Neural cell (in vitro differentiated cells): Measurements from ENCODE around the gene DDX18. TPM values are rescaled to one million over a fixed set of nuclear protein-coding genes. Genes with fewer than 3 reads are reported as not detected.

ENCODE experiments used
- H2AFZ ChIP-seq: fragments of 200-600, 300-800 bp; sonication (generic), shearing (Covaris generic); 2 replicates; pipeline ENCODE4 v1.6.0; 2014; ENCODE audit warnings: low read depth, mild to moderate bottlenecking, antibody characterized with exemption, low read length, moderate library complexity
- H3F3A ChIP-seq: fragments of 200-600 bp; shearing (Covaris generic); 2 replicates; pipeline ENCODE4 v1.6.1; 2016; ENCODE audit warnings: mild to moderate bottlenecking, moderate library complexity, mixed read lengths, antibody characterized with exemption, low read length; ENCODE audit not compliant: insufficient read depth, poor library complexity, severe bottlenecking
- H3K27ac ChIP-seq: fragments of 200-600, 300-800 bp; sonication (generic), shearing (Covaris generic); 2 replicates; pipeline ENCODE4 v1.5.1; 2014; ENCODE audit warnings: mild to moderate bottlenecking, low read length, moderate library complexity
- H3K27me3 ChIP-seq: fragments of 300-800, 200-600 bp; sonication (generic), shearing (Covaris generic); 2 replicates; pipeline ENCODE4 v1.6.0; 2014; ENCODE audit warnings: mild to moderate bottlenecking, low read depth, low read length, moderate library complexity; ENCODE audit not compliant: insufficient read depth
- H3K36me3 ChIP-seq: fragments of 300-800, 200-600 bp; sonication (generic), shearing (Covaris generic); 2 replicates; pipeline ENCODE4 v1.5.1; 2014; ENCODE audit warnings: mild to moderate bottlenecking, antibody characterized with exemption, low read length, moderate library complexity; ENCODE audit not compliant: insufficient read depth
- H3K4me2 ChIP-seq: fragments of 300-800, 200-600 bp; sonication (generic), shearing (Covaris generic); 2 replicates; pipeline ENCODE4 v1.6.0; 2014; ENCODE audit warnings: mild to moderate bottlenecking, low read length
- H3K4me3 ChIP-seq: fragments of 300-800, 200-600 bp; sonication (generic), shearing (Covaris generic); 2 replicates; pipeline ENCODE4 v1.5.1; 2014; ENCODE audit warnings: mild to moderate bottlenecking, low read length, moderate library complexity
- H3K79me2 ChIP-seq: fragments of 200-600 bp; shearing (Covaris generic); replicated peaks from 2 replicates; pipeline ENCODE4 v1.6.0; 2014; ENCODE audit warnings: mild to moderate bottlenecking, low read length, moderate library complexity; ENCODE audit not compliant: insufficient read depth
- H3K9ac ChIP-seq: fragments of 300-800, 200-600 bp; sonication (generic), shearing (Covaris generic); 2 replicates; pipeline ENCODE4 v1.6.1; 2016; ENCODE audit warnings: mild to moderate bottlenecking, low read length, mixed read lengths
- H3K9me2 ChIP-seq: fragments of 200-600 bp; shearing (Covaris generic); 2 replicates; pipeline ENCODE4 v1.6.1; 2016; ENCODE audit warnings: mild to moderate bottlenecking, low read length, mixed read lengths; ENCODE audit not compliant: insufficient read depth
- H3K9me3 ChIP-seq: fragments of 200-600, 300-800 bp; sonication (generic), shearing (Covaris generic); 2 replicates; pipeline ENCODE4 v1.6.1; 2016; ENCODE audit warnings: mild to moderate bottlenecking, mixed run types, low read length, moderate library complexity, mixed read lengths
- H4K20me1 ChIP-seq: fragments of 200-600 bp; shearing (Covaris generic); 2 replicates; pipeline ENCODE4 v1.6.1; 2016; ENCODE audit warnings: mild to moderate bottlenecking, mixed run types; ENCODE audit not compliant: insufficient read depth
- CTCF ChIP-seq: fragments of 450-650 bp; IDR thresholded peaks from 2 replicates; pipeline ENCODE4 v1.5.1; 2014; ENCODE audit warnings: antibody characterized with exemption, mild to moderate bottlenecking, moderate library complexity; ENCODE audit not compliant: poor library complexity, severe bottlenecking
- EP300 ChIP-seq: fragments of 450-650 bp; conservative IDR thresholded peaks from 2 replicates; pipeline ENCODE4 v1.6.1; 2014; ENCODE audit warnings: antibody characterized with exemption, mild to moderate bottlenecking, moderate library complexity; ENCODE audit not compliant: poor library complexity, severe bottlenecking
- EZH2 ChIP-seq: fragments of 200-600, 300-800 bp; shearing (Covaris generic), sonication (generic); IDR thresholded peaks from 2 replicates; pipeline ENCODE4 v1.6.1; 2014; ENCODE audit warnings: antibody characterized with exemption, low read length, borderline replicate concordance, mild to moderate bottlenecking; ENCODE audit not compliant: insufficient read depth, poor library complexity, severe bottlenecking
- MXI1 ChIP-seq: fragments of 450-650 bp; conservative IDR thresholded peaks from 2 replicates; pipeline ENCODE4 v1.6.1; 2014; ENCODE audit warnings: antibody characterized with exemption, mild to moderate bottlenecking; ENCODE audit not compliant: poor library complexity, severe bottlenecking
- POLR2AphosphoS5 ChIP-seq: IDR thresholded peaks from 2 replicates; pipeline ENCODE4 v1.6.1; 2012
- RAD21 ChIP-seq: fragments of 450-650 bp; conservative IDR thresholded peaks from 2 replicates; pipeline ENCODE4 v1.6.1; 2014; ENCODE audit warnings: antibody characterized with exemption, mild to moderate bottlenecking, moderate library complexity
- REST ChIP-seq: IDR thresholded peaks from 2 replicates; pipeline ENCODE4 v1.6.1; 2012; ENCODE audit warnings: borderline replicate concordance
- SMC3 ChIP-seq: fragments of 450-650 bp; conservative IDR thresholded peaks from 2 replicates; pipeline ENCODE4 v1.6.1; 2014; ENCODE audit warnings: antibody characterized with exemption, mild to moderate bottlenecking, moderate library complexity; ENCODE audit not compliant: poor library complexity
- TAF1 ChIP-seq: IDR thresholded peaks from 2 replicates; pipeline ENCODE4 v1.6.1; 2012; ENCODE audit warnings: low read depth
- polyA plus RNA-seq: library from polyadenylated mRNA; depleted of rRNA; stranded (reverse); fragments of >200 nt; gene quantifications from 2 replicates; pipeline ENCODE4 v1.2.3, GENCODE V29; 2014

The DDX18 gene
- polyA plus RNA-seq, 1 donor from 2014 or later = 85.3 TPM

- H3K9ac ChIP-seq = no peak overlapping the region
- H3K79me2 ChIP-seq = no peaks in the 10 kb centered on the region
- TF ChIP-seq SMC3 = no peak
- TF ChIP-seq TAF1 = no peak
- TF ChIP-seq MXI1 = no peak
- no peak for TF ChIP-seq POLR2AphosphoS5
- no peak for TF ChIP-seq EP300
- no peak for TF ChIP-seq RAD21
- no peak overlapping the region for H2AFZ ChIP-seq
- H3K4me2 ChIP-seq = no peak overlapping the region
- H3F3A ChIP-seq = no peaks in the 10 kb centered on the region
- H3K9me3 ChIP-seq = no peaks in the 10 kb centered on the region
- no peaks in the 10 kb centered on the region for H3K27me3 ChIP-seq
- H3K36me3 ChIP-seq = no peaks in the 10 kb centered on the region
- H3K9me2 ChIP-seq = no peaks in the 10 kb centered on the region
- H3K27ac ChIP-seq = no peak overlapping the region
- H4K20me1 ChIP-seq = no peaks in the 10 kb centered on the region
- no peak overlapping the region for H3K4me3 ChIP-seq
Observed at GRCh38 chr2:117850015-117850414, 35.5 kb downstream of the DDX18 start.

GRCh38 chr2:117850461-117850860 lies 36.0 kb downstream of the DDX18 start:
- Histone ChIP-seq H3K4me3 (no peak overlapping the region), H4K20me1 (no peaks in the 10 kb centered on the region), H3K36me3 (no peaks in the 10 kb centered on the region), H3K9me2 (no peaks in the 10 kb centered on the region), H3K27ac (no peak overlapping the region), H3K4me2 (no peak overlapping the region), H3K79me2 (no peaks in the 10 kb centered on the region), H3K9ac (no peak overlapping the region), H3K9me3 (no peaks in the 10 kb centered on the region), H3K27me3 (no peaks in the 10 kb centered on the region), H2AFZ (no peak overlapping the region), H3F3A (no peaks in the 10 kb centered on the region)
- TF ChIP-seq EP300 (no peak), RAD21 (no peak), POLR2AphosphoS5 (no peak), MXI1 (no peak), CTCF (no peak), TAF1 (no peak), EZH2 (no peak), SMC3 (no peak), REST (no peak)
